Muscle layer of duodenum (tissue), 2 donors: ENCODE results near the gene ATP6V0A4.

Source experiments
- H3K27ac ChIP-seq: one replicate; pipeline ENCODE4 v1.7.0; 2013; ENCODE audit warnings: mild to moderate bottlenecking, low read length
- H3K27me3 ChIP-seq: one replicate; pipeline ENCODE4 v1.7.0; 2013; ENCODE audit warnings: low read depth, mild to moderate bottlenecking, control low read depth, low read length
- H3K36me3 ChIP-seq, 2 donors: one replicate each; pipeline ENCODE4 v1.7.0; 2013; ENCODE audit warnings: low read length in 2 of 2, control low read depth in 1 of 2, mild to moderate bottlenecking in 1 of 2; ENCODE audit not compliant: insufficient read depth in 2 of 2, control insufficient read depth in 1 of 2
- H3K4me1 ChIP-seq, 2 donors: one replicate each; pipeline ENCODE4 v1.7.0; 2013; ENCODE audit warnings: low read length in 2 of 2, mild to moderate bottlenecking in 2 of 2, control low read depth in 1 of 2, moderate library complexity in 1 of 2; ENCODE audit not compliant: insufficient read depth in 2 of 2, control insufficient read depth in 1 of 2
- H3K4me3 ChIP-seq, 2 donors: one replicate each; pipeline ENCODE4 v1.7.0; 2013; ENCODE audit warnings: low read length in 2 of 2, low read depth in 1 of 2, mild to moderate bottlenecking in 1 of 2
- H3K9me3 ChIP-seq, 2 donors: one replicate each; pipeline ENCODE4 v1.7.0; 2013; ENCODE audit warnings: low read length in 2 of 2, control low read depth in 1 of 2, mild to moderate bottlenecking in 1 of 2; ENCODE audit not compliant: control insufficient read depth in 1 of 2
- donor health status: healthy.

ATP6V0A4 gene

DNA sequence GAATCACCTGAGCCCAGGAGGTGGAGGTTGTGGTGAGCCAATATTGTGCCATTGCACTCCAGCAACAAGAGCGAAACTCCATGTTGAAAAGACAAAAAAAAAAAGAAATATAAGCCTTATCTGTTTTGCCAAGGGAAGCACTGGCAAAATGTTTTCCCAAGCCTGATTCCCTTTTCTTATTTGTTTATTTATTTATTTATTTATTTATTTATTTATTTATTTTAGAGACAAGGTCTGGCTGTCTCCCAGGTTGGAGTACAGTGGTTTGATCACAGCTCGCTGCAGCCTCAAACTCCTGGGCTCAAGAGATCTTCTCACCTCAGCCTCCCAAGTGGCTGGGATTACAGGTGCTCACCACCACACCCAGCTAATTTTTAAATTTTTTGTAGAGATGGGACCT, 141.0 kb downstream of the ATP6V0A4 start:
- H3K36me3 ChIP-seq, result no peaks in the 10 kb centered on the region
- no peaks in the 10 kb centered on the region for H3K27me3 ChIP-seq
- H3K4me3 ChIP-seq, result no peak overlapping the region
- H3K9me3 ChIP-seq, result peaks cover 0 to 11% of the 10 kb centered on the region in 2 donors
- H3K27ac ChIP-seq, result no peak overlapping the region
- no peaks in the 10 kb centered on the region for H3K4me1 ChIP-seq
